ENCODE results near the gene ARHGEF7.

DNA sequence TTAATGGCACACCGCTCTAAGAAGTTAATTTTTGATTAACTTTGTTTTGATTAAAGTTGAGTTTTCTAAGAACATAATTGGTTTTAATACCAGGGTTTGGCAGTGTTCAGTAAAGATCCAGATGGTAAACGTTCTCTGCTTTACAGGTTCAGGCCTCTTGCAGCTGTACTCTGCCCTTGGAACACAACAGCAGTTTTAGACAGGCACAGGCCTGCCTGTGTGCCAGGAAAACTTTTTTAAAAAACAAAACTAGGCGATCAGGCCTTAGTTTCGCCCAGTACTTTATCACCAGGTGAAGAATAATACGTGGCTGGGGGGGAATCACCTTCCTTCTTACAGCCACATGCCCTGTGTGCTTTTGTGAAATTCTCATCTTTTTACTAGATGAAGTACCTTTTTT lies 167.3 kb downstream of the ARHGEF7 start:
- TF ChIP-seq, protein P1, sequence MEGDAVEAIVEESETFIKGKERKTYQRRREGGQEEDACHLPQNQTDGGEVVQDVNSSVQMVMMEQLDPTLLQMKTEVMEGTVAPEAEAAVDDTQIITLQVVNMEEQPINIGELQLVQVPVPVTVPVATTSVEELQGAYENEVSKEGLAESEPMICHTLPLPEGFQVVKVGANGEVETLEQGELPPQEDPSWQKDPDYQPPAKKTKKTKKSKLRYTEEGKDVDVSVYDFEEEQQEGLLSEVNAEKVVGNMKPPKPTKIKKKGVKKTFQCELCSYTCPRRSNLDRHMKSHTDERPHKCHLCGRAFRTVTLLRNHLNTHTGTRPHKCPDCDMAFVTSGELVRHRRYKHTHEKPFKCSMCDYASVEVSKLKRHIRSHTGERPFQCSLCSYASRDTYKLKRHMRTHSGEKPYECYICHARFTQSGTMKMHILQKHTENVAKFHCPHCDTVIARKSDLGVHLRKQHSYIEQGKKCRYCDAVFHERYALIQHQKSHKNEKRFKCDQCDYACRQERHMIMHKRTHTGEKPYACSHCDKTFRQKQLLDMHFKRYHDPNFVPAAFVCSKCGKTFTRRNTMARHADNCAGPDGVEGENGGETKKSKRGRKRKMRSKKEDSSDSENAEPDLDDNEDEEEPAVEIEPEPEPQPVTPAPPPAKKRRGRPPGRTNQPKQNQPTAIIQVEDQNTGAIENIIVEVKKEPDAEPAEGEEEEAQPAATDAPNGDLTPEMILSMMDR (IDR thresholded peaks at IDR 0.05; ENCODE audit: insufficient read depth, low read length, poor library complexity, severe bottlenecking), result no peak
- no peak for TF ChIP-seq EZH2phosphoT487 (conservative IDR thresholded peaks at IDR 0.05; ENCODE audit: low read length)

Data from SU-DHL-6 (cell line).